K562 (cell line): Measurements from ENCODE around the gene COL4A2.

Experiments
- EP300 ChIP-seq: IDR thresholded peaks from 2 replicates; pipeline ENCODE4 v1.6.1; 2012; ENCODE audit warnings: low read length, improper control_type of control experiment
- PRDM10 ChIP-seq: fragments of 450-650 bp; IDR thresholded peaks from 2 replicates; pipeline ENCODE4 v1.6.1; 2018; ENCODE audit not compliant: partially characterized antibody
- REST ChIP-seq, 2 experiments: fragments of 450-650 bp; formaldehyde crosslinking in 1 of 2; IDR thresholded peaks; 2 replicates each; pipeline versions ENCODE4 v1.4.0 to v1.6.1; 2014 to 2020; ENCODE audit warnings: mild to moderate bottlenecking in 2 of 2, borderline replicate concordance in 1 of 2, low read depth in 1 of 2
- RHOXF2B ChIP-seq: fragments of 250-450 bp; sonication (Bioruptor Pico); conservative IDR thresholded peaks from 2 replicates; pipeline ENCODE4 v1.5.1; 2021
- TAF1 ChIP-seq: IDR thresholded peaks from 2 replicates; pipeline ENCODE4 v1.6.1; 2011; ENCODE audit warnings: mild to moderate bottlenecking, low read length, moderate library complexity; ENCODE audit not compliant: insufficient read depth, control insufficient read depth, severe bottlenecking; ENCODE audit errors: extremely low read depth
- ZNF274 ChIP-seq: IDR thresholded peaks from 2 replicates; pipeline ENCODE4 v1.6.1; 2011; ENCODE audit warnings: low read depth, mild to moderate bottlenecking, low read length, moderate library complexity, borderline replicate concordance
- ZNF76 ChIP-seq: fragments of 250-450 bp; sonication (Bioruptor Pico); IDR thresholded peaks from 2 replicates; pipeline ENCODE4 v1.4.0; 2020; ENCODE audit warnings: mild to moderate bottlenecking, moderate library complexity, borderline replicate concordance

GRCh38 chr13:110272227-110272626, 34.9 kb upstream of the COL4A2 start:
- TF ChIP-seq ZNF274 (no peak), ZNF76 (CRISPR knock-in tag) (no peak), PRDM10 (no peak), TAF1 (no peak), REST (IDR thresholded peaks at IDR 0.05; ENCODE audit: borderline replicate concordance) (no peak), REST (CRISPR knock-in tag; IDR thresholded peaks at IDR 0.05; ENCODE audit: low read depth) (no peak), EP300 (no peak), RHOXF2B (no peak)
